ENCODE data around the gene FGF14. TPM values are rescaled to one million over a fixed set of nuclear protein-coding genes. Genes with fewer than 3 reads are reported as not detected.

Gene FGF14
- total RNA-seq, 4 donors from 2014 or later: 0.28 to 2.3 (median 0.35) TPM; not detected in 1

DNA sequence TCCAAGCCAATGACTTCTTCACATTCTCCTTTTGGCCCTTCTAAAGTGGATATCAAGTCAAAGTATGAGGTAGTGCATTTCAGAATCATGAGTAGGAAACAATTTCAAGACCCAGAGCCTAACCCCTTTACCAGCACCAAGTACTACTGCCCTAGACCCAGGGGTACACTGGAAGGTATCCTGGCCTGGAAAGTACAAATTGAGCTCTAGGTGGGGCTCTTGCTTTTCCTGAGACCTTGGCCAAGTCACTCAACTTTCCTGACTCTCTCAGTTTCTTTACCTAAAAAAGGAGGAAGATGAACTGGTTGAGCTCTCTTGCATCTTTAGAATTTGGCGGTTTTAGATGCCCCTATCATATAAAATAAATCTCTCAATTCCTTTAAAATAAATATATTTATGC lies 204.7 kb downstream of the FGF14 start:
- TF ChIP-seq, protein P1, sequence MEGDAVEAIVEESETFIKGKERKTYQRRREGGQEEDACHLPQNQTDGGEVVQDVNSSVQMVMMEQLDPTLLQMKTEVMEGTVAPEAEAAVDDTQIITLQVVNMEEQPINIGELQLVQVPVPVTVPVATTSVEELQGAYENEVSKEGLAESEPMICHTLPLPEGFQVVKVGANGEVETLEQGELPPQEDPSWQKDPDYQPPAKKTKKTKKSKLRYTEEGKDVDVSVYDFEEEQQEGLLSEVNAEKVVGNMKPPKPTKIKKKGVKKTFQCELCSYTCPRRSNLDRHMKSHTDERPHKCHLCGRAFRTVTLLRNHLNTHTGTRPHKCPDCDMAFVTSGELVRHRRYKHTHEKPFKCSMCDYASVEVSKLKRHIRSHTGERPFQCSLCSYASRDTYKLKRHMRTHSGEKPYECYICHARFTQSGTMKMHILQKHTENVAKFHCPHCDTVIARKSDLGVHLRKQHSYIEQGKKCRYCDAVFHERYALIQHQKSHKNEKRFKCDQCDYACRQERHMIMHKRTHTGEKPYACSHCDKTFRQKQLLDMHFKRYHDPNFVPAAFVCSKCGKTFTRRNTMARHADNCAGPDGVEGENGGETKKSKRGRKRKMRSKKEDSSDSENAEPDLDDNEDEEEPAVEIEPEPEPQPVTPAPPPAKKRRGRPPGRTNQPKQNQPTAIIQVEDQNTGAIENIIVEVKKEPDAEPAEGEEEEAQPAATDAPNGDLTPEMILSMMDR (IDR thresholded peaks at IDR 0.05): no peak
- no peak for TF ChIP-seq POLR2A (IDR thresholded peaks at IDR 0.05)
- H3K27ac ChIP-seq: no peak overlapping the region
- no peak overlapping the region for H3K4me3 ChIP-seq
- H3K9me3 ChIP-seq: no peaks in the 10 kb centered on the region
- H3K4me1 ChIP-seq: no peaks in the 10 kb centered on the region
- H3K27me3 ChIP-seq: no peaks in the 10 kb centered on the region
- H3K36me3 ChIP-seq: no peaks in the 10 kb centered on the region
- DNase-seq: no peak

DNA sequence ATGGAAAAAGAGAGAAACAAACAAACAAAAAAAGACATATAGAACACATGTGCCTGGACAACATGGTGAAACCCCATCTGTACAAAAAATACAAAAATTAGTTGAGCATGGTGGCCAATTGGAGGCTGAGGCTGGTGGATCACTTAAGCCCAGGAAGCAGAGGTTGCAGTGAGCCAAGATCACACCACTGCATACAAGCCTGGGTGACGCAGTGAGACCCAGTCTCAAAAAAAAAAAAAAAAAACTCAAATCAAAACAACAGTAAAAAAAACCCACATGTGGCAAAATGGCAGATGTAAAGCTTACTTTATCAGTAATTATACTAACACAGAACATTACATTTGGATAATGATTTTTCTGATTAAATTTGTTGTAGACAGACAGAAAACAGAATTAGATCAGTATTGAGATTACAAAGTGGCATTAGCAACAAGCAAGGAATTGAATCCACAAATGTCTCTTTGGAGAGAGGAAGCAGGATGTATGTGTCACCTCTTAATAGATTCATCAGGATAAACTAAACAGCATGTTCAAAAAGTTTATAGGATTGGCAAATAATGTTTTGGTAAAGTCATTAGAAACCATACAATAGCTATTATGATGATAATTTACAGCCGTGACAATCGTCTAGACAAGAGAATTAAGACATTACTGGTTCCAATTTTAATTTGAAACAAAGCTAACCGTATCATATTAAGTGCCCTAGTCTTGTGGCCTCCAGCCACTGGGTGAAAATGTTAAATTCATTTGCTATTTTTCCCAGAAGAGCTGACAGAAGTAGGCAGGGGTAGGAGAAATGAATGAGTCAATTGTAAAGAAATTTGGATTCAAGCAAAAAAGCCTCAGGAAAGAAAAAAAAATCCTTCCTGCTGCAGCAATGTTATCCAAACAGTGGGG lies 206.0 kb downstream of the FGF14 start:
- TF ChIP-seq, protein P1 (IDR thresholded peaks at IDR 0.05): no peak
- TF ChIP-seq POLR2A (IDR thresholded peaks at IDR 0.05): no peak
- H3K27ac ChIP-seq: no peak overlapping the region
- H3K36me3 ChIP-seq: no peaks in the 10 kb centered on the region

DNA sequence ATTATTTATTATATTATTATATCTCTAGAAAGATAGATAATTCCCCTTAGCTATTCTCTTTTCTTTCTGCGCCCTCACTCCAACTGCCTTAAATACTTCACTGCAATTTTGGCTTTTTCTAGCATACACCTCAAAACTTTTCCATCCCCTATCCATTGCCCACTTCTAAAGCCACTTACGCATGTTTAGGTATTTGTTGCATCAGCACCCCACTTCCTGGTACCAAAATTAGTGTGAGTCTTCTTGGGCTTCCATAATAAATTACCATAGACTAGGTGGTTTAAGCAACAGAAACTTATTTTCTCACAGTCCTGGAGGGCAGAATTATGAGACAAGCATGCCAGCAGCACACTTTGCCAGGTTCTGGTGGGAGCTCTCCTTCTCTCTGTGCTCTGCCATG lies 209.0 kb downstream of the FGF14 start:
- TF ChIP-seq POLR2A (IDR thresholded peaks at IDR 0.05): no peak
- TF ChIP-seq, protein P1 (IDR thresholded peaks at IDR 0.05): no peak
- Histone ChIP-seq H3K9me3 (no peaks in the 10 kb centered on the region), H3K36me3 (no peaks in the 10 kb centered on the region), H3K27me3 (no peaks in the 10 kb centered on the region), H3K4me3 (no peak overlapping the region), H3K4me1 (no peaks in the 10 kb centered on the region), H3K27ac (no peak overlapping the region)
- no peak for DNase-seq

More for the DNA sequence above, 206.0 kb downstream of the FGF14 start:
- H3K27me3 ChIP-seq: no peaks in the 10 kb centered on the region
- no peak overlapping the region for H3K4me3 ChIP-seq
- DNase-seq: no peak
- H3K4me1 ChIP-seq: no peaks in the 10 kb centered on the region
- no peaks in the 10 kb centered on the region for H3K9me3 ChIP-seq

DNA sequence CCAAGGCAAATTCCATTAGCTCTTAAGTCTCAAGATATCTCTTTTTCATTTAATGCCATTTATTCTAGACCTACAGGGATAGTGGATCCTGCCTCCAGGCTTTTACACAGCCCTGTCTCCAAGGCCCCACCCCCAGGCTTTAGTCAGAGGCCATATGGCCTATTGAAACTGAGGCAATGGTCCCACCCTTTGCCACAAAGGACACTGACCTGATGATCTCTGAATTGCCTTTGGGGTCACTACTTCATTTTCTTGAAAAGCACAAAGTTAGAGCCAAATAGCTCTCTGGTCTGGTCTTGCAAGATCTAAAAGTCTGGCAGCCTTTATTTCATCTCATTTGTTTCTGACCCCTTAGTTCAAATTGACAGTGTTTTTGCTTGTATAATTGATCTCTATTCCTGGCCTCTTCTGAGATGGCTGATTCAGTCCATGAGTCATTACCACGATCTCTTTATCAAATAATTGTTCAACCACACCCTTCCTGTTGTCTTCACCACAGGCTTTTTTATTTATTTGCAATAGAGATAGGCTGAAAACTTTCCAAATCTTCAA lies 209.8 kb downstream of the FGF14 start:
- Histone ChIP-seq H3K4me3 (no peak overlapping the region), H3K4me1 (no peaks in the 10 kb centered on the region), H3K27ac (no peak overlapping the region), H3K9me3 (no peaks in the 10 kb centered on the region), H3K27me3 (no peaks in the 10 kb centered on the region), H3K36me3 (no peaks in the 10 kb centered on the region)
- TF ChIP-seq POLR2A (IDR thresholded peaks at IDR 0.05): no peak
- TF ChIP-seq, protein P1 (IDR thresholded peaks at IDR 0.05): no peak
- no peak for DNase-seq

DNA sequence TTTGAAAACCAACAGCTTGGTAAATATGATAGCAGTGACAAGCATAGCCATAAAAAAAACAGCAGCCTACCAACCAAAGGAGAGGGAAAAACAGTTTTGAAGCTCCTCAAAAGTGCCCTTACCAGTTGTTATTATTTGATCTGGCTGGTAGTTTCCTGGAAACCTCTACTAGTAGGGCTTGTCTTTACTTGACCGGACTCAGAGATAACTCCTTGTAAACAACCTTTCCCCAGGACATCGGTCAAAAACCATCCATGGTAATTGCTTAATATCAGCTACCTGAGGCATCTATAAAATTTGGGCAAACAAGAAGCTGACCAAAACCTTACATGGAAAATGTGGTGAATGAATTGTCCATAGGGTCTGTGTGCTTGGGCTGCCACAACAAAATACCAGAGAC lies 210.9 kb downstream of the FGF14 start:
- Histone ChIP-seq H3K27me3 (no peaks in the 10 kb centered on the region), H3K4me1 (no peaks in the 10 kb centered on the region), H3K9me3 (no peaks in the 10 kb centered on the region), H3K27ac (no peak overlapping the region), H3K4me3 (no peak overlapping the region), H3K36me3 (no peaks in the 10 kb centered on the region)
- DNase-seq: no peak
- TF ChIP-seq POLR2A (IDR thresholded peaks at IDR 0.05): no peak

DNA sequence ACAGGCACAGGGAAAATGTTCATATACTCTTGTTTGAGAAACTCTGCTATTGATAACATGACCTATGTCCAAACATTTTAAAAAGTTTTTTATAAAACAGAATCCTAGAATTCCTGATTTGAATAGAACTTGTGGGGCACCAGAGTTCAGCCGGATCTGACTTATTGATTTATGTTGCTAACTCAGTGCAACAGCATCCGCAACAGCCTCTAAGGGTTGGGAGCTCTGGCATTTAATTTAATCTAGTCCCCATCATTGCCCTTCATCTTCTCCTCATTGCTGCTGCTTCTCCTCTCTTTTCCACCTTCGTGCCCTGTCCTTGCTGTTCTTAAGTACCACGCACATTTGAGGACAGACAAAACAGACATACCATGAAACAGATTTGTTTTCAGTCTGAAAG lies 214.5 kb downstream of the FGF14 start:
- no peak for DNase-seq
- H3K4me3 ChIP-seq: no peak overlapping the region
- no peak for TF ChIP-seq POLR2A (IDR thresholded peaks at IDR 0.05)
- TF ChIP-seq, protein P1 (IDR thresholded peaks at IDR 0.05): no peak
- no peaks in the 10 kb centered on the region for H3K27me3 ChIP-seq
- H3K36me3 ChIP-seq: no peaks in the 10 kb centered on the region
- no peaks in the 10 kb centered on the region for H3K4me1 ChIP-seq
- no peaks in the 10 kb centered on the region for H3K9me3 ChIP-seq
- no peak overlapping the region for H3K27ac ChIP-seq

Measured in Peyer's patch (tissue), 4 donors.